ENCODE measurements around the gene MECR. TPM values are rescaled to one million over a fixed set of nuclear protein-coding genes. Genes with fewer than 3 reads are reported as not detected.

Gene MECR
- total and polyA plus RNA-seq, 10 of the 15 experiments (the other 5 are each of a cell fraction or from before 2014, with no cell fraction given): 7.6 to 66.3 (median 38.7) TPM

DNA sequence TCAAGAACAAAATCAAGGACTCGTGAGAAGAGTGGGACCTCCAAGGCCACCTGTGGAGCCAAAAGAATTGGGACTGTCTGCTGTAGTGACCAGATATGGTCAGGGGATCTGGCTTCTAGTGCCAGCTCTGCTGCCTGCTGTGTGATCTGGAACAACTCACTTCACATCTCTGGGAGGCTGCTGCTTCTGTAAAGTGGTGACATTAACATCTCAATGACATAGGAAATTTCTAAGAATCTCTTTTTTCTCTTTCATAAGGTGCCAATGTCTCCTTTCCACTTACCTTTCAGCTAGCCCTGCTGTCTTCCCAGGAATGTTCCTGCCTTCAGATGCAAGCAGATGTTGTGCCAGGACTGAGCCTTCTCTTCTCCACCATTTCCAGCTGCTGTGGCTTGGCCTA lies 44.0 kb downstream of the MECR start:
- 73% methylated on average over 1 of the region's 1 CpG for WGBS (ENCODE audit: insufficient coverage, insufficient replicate concordance, low lambda C conversion rate, missing lambda C conversion rate)
- Histone ChIP-seq H4K20me1 (ENCODE audit: control insufficient read depth, insufficient read depth) (no peaks in the 10 kb centered on the region), H3K27ac (ENCODE audit: control insufficient read depth, insufficient read depth) (no peak overlapping the region), H3K27me3 (replicated peaks in 1 of 2; ENCODE audit: control insufficient read depth in 2 of 2, insufficient read depth in 2 of 2, low read length in 1 of 2) (no peaks in the 10 kb centered on the region), H3K36me3 (ENCODE audit: control insufficient read depth in 2 of 2, insufficient read depth in 2 of 2, low read length in 1 of 2) (no peaks in the 10 kb centered on the region), H3K4me3 (no peak overlapping the region), H3K9me3 (replicated peaks; ENCODE audit: control insufficient read depth, insufficient read depth, low read length) (no peaks in the 10 kb centered on the region), H3K4me1 (ENCODE audit: control insufficient read depth, insufficient read depth, low read length) (no peaks in the 10 kb centered on the region), H3K9ac (ENCODE audit: control insufficient read depth, insufficient read depth, low read length) (no peak overlapping the region), H3K79me2 (ENCODE audit: control insufficient read depth, insufficient read depth, low read length) (peaks cover 3% of the 10 kb centered on the region), H3K4me2 (ENCODE audit: control insufficient read depth, insufficient read depth) (no peak overlapping the region), H2AFZ (ENCODE audit: control insufficient read depth, low read depth, low read length) (no peak overlapping the region)
- ChIA-PET SMC1A (ENCODE audit: uncharacterized antibody, unreplicated experiment) (no interaction called here), RAD21 (ENCODE audit: unreplicated experiment) (no interaction called here), POLR2A (interaction anchor here (0.5 to 0.6 kb wide), 2 partner anchors 680 to 826 kb away, joined by 3 to 4 read pairs; no protein-coding TSS in a partner anchor), CTCF (interaction anchor here (1.4 to 1.5 kb wide), 2 partner anchors 11 to 16 kb away, joined by 5 to 6 read pairs; no protein-coding TSS in a partner anchor)
- DNase-seq (ENCODE audit: low read depth, low spot score): no peak
- intact Hi-C loops (cut with micrococcal nuclease; ENCODE audit: unreplicated experiment) (no loop called here), in situ Hi-C loops (cut with MboI) (no loop called here)
- no peak for TF ChIP-seq RCOR1 (conservative IDR thresholded peaks at IDR 0.05; ENCODE audit: low read depth, low read length)
- TF ChIP-seq ESRRA (IDR thresholded peaks at IDR 0.05; ENCODE audit: low read length): no peak
- TF ChIP-seq POU2F2 (IDR thresholded peaks at IDR 0.05; ENCODE audit: borderline replicate concordance, low read depth, low read length): no peak
- TF ChIP-seq ZNF274 (IDR thresholded peaks at IDR 0.05; ENCODE audit: insufficient read depth, insufficient read length): no peak
- TF ChIP-seq, protein P1, sequence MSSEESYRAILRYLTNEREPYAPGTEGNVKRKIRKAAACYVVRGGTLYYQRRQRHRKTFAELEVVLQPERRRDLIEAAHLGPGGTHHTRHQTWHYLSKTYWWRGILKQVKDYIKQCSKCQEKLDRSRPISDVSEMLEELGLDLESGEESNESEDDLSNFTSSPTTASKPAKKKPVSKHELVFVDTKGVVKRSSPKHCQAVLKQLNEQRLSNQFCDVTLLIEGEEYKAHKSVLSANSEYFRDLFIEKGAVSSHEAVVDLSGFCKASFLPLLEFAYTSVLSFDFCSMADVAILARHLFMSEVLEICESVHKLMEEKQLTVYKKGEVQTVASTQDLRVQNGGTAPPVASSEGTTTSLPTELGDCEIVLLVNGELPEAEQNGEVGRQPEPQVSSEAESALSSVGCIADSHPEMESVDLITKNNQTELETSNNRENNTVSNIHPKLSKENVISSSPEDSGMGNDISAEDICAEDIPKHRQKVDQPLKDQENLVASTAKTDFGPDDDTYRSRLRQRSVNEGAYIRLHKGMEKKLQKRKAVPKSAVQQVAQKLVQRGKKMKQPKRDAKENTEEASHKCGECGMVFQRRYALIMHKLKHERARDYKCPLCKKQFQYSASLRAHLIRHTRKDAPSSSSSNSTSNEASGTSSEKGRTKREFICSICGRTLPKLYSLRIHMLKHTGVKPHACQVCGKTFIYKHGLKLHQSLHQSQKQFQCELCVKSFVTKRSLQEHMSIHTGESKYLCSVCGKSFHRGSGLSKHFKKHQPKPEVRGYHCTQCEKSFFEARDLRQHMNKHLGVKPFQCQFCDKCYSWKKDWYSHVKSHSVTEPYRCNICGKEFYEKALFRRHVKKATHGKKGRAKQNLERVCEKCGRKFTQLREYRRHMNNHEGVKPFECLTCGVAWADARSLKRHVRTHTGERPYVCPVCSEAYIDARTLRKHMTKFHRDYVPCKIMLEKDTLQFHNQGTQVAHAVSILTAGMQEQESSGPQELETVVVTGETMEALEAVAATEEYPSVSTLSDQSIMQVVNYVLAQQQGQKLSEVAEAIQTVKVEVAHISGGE (CRISPR knock-in tag; IDR thresholded peaks at IDR 0.05): no peak
- no peak for TF ChIP-seq DPF2 (IDR thresholded peaks at IDR 0.05)
- TF ChIP-seq KLF5 (IDR thresholded peaks at IDR 0.05; ENCODE audit: partially characterized antibody): no peak
- FAIRE-seq: no peak
- BruUV-seq (replicated peaks): no TSS peak
- ATAC-seq: no peak
